Choroid plexus epithelial cell (primary cell): Measurements from ENCODE around the gene ABHD16B.

Experiments used
- DNase-seq: peaks from one replicate; pipeline ENCODE4 v3.0.0-alpha.2; 2010; ENCODE audit warnings: low read depth
- H3K4me3 ChIP-seq: 2 replicates; pipeline ENCODE4 v1.5.1; 2011; ENCODE audit warnings: low read depth, mild to moderate bottlenecking, control low read depth, low read length, moderate library complexity
- CTCF ChIP-seq: conservative IDR thresholded peaks from 2 replicates; pipeline ENCODE4 v1.5.1; 2011; ENCODE audit warnings: low read depth, mild to moderate bottlenecking, control low read depth, inconsistent platforms, low read length, moderate library complexity

The ABHD16B gene

DNA sequence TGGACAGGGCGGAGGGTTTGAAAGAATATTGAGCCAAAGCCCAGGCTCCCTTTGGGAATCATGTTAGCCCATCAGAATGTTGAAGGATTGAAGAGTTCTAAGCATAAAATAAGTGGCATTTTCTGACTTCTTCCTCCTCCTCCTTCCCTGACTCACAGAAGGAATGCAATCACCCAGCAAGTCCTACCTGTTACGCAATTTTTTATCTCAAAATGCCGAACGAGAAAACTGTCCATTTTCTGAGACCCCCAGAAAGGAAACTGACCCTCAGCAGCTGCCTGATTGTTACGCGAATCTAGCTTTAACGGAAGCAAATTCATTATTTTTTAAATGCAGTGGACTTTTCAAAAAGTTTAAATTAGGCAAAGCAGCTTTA is 28.9 kb downstream of the ABHD16B start:
- DNase-seq = peak; percentile 53
- H3K4me3 ChIP-seq = no peak overlapping the region
- no peak for TF ChIP-seq CTCF

DNA sequence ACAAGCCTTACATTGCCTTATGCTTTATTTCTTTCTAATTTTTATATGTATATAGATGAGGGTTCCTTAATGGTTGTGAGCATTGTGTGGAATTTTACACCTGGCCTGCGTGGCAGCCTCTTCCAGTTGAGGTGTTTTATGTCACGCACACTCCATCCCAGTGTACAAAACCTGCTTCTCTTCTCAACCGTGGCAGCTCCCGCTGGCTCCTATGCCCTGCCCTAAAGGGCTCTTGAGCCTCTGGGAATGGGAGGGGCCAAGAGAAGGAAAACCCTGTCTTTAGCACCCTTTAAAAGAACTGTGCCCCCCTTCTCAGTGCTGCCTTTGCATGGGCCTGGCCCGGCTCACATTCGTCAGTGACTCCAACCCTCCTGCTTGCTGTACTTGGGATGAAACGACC is 29.3 kb downstream of the ABHD16B start:
- TF ChIP-seq CTCF = no peak
- no peak for DNase-seq
- no peak overlapping the region for H3K4me3 ChIP-seq

DNA sequence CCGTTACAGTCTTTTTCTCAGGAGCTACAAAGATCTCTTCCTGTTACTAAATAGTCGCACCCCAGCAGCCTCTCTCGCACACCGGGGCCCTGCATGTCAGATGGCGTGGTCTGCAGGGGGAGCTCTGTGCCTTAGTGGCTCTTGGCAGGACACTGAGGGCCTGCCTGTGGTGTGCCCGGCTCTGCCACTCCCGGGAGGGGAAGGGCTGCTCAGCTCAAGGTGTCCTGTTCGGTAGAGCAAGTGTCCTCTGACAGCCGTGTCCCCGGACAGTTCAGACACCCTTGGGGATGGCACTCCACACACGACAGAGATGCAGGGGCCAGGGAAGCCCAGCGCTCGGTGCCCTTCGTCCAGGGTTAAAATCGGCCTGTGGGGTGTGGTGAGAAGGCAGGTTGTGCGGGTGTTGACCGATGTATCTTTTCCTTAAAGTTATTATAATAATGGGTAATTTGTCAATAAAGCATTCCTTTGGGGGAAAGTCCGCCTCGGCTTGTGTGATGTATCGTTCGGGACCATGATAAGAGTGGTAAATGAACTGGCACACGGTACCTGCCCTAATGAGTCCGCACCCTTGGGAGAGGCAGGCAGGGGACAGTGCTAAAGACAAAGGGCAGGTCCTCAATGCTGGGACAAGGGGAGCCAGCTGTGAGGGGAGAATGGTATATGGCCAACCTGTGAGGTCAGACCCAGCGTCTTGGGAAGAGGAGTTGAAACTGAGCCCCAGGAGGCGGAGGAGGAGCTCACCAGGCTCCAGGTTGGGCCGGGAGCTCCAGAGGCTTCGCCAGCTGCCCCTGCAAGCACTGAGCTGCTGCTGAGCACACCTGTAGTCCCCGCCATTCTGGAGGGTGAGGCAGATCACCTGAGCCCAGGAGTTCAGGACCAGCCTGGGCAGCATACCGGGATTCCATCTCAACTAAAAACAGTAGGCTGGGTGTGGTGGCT is 30.0 kb downstream of the ABHD16B start:
- DNase-seq = no peak
- no peak overlapping the region for H3K4me3 ChIP-seq
- TF ChIP-seq CTCF = no peak

DNA sequence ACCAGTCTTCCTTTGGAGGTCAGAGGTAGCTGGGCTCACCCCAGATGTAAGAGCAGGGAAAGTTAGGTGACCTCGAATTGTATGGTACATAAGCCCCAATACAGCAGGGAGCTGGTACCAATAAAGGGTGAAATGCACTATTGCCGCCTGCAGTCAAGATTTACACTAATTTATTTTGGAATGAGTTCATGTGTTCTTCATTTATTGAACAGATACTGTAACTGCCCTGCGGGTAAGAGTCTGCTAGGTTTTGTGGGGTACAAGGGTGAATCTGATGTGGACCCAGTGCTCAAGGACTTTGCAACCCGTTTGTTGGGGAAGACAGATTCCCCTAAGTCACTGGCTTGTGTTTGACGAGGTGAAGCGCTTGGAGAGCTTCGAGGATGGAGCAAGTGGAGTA is 31.1 kb downstream of the ABHD16B start:
- DNase-seq = no peak
- H3K4me3 ChIP-seq = no peak overlapping the region
- no peak for TF ChIP-seq CTCF

- DNase-seq = no peak
- TF ChIP-seq CTCF = no peak
- peak overlapping the region; percentile 67 for H3K4me3 ChIP-seq
These were observed 32.7 kb downstream of the ABHD16B start for GRCh38 chr20:63893999-63894357.

DNA sequence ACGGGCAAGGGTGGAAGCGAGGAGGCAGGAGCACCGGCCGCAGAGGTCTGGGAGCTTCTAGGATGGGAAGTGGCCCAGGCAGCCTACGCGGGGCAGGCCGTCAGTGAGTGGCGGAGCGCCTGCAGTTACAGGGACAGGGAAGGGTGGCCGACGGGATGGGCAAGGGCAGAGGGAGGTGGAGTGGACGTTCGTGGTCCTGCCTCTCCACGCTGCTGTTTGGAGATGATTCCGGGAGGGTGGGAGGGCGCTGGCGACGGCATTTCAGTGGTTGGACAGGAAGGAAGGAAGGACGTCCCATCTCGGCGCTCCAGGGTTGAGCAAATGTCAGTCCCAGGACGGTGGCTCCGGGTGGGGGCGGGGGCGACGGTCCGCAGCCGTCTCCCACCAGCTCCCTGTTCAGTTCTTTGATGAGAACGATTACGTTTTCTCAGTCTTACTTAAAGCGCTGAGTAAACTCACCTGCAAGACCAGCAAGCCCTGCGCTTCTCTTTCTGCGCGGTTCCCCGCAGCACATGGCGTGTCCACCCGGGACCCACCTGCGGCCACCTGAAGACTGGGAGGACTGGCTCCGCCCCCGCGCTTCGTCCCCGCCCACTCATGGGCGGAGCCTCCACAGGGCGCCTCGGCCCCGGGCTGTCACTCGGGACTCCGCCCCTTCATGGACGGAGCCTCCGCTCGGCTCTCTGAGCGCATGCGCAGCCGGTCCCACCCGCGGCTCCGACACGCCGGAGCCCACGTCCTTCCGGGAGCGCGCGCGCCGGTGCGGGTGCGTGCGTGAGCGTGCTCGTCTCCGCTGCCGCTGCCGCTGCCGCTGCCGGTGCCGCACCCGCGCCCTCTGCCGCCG is 33.3 kb downstream of the ABHD16B start, which contains the start of gene DNAJC5:
Gene DNAJC5, plus strand, starts transcription at position 769 of the 844 bp plus-strand sequence. CDS start 33,220 bp downstream, outside the sequence.
- DNase-seq = peak; percentile 95

More for the DNA sequence above, 33.3 kb downstream of the ABHD16B start, which contains the start of gene DNAJC5:
- peak within 1 kb of the TSS; percentile 67 for H3K4me3 ChIP-seq
- no peak for TF ChIP-seq CTCF
